Measurements from ENCODE around the gene LCE1F. TPM values are rescaled to one million over a fixed set of nuclear protein-coding genes. Genes with fewer than 3 reads are reported as not detected.

LCE1F gene
- polyA plus RNA-seq, 1 experiment = not detected

GRCh38 chr1:152768847-152769533 lies 6.0 kb upstream of the LCE1F start:
- no peak overlapping the region for H3K27ac ChIP-seq (ENCODE audit: low read depth, low read length)
- ChIA-PET CTCF (interaction anchor here (0.6 kb wide), 1 partner anchor 678 kb away, joined by 7 read pairs; no protein-coding TSS in a partner anchor), POLR2A (no interaction called here)

GRCh38 chr1:152770411-152770810 lies 4.5 kb upstream of the LCE1F start:
- H3K27ac ChIP-seq (ENCODE audit: low read depth, low read length) = no peak overlapping the region
- DNase-seq (ENCODE audit: low read depth, low spot score) = no peak
- H3K4me3 ChIP-seq (ENCODE audit: low read depth, low read length) = no peak overlapping the region
- TF ChIP-seq CTCF (IDR thresholded peaks at IDR 0.05; ENCODE audit: low read depth, low read length) = no peak
- ChIA-PET POLR2A (no interaction called here), CTCF (no interaction called here)
- H3K9me3 ChIP-seq (ENCODE audit: control insufficient read depth, insufficient read depth, low read length) = peaks cover 5% of the 10 kb centered on the region
- no peaks in the 10 kb centered on the region for H3K27me3 ChIP-seq (ENCODE audit: control insufficient read depth, insufficient read depth, low read length)

More at GRCh38 chr1:152768847-152769533, 6.0 kb upstream of the LCE1F start:
- no peak for TF ChIP-seq CTCF (IDR thresholded peaks at IDR 0.05; ENCODE audit: low read depth, low read length)
- DNase-seq (ENCODE audit: low read depth, low spot score) = no peak
- Histone ChIP-seq H3K9me3 (ENCODE audit: control insufficient read depth, insufficient read depth, low read length) (no peaks in the 10 kb centered on the region), H3K27me3 (ENCODE audit: control insufficient read depth, insufficient read depth, low read length) (no peaks in the 10 kb centered on the region), H3K4me3 (ENCODE audit: low read depth, low read length) (no peak overlapping the region)

GRCh38 chr1:152776361-152776760 lies 1.4 kb downstream of the LCE1F start:
- no peak for TF ChIP-seq CTCF (IDR thresholded peaks at IDR 0.05; ENCODE audit: low read depth, low read length)
- DNase-seq (ENCODE audit: low read depth, low spot score) = no peak
- ChIA-PET CTCF (no interaction called here), POLR2A (no interaction called here)
- no peak overlapping the region for H3K4me3 ChIP-seq (ENCODE audit: low read depth, low read length)
- no peak overlapping the region for H3K27ac ChIP-seq (ENCODE audit: low read depth, low read length)
- H3K27me3 ChIP-seq (ENCODE audit: control insufficient read depth, insufficient read depth, low read length) = no peaks in the 10 kb centered on the region
- H3K9me3 ChIP-seq (ENCODE audit: control insufficient read depth, insufficient read depth, low read length) = peaks cover 12% of the 10 kb centered on the region

GRCh38 chr1:152777510-152778137 lies 2.7 kb downstream of the LCE1F start:
- ChIA-PET CTCF (no interaction called here), POLR2A (no interaction called here)
- H3K4me3 ChIP-seq (ENCODE audit: low read depth, low read length) = no peak overlapping the region
- H3K27ac ChIP-seq (ENCODE audit: low read depth, low read length) = no peak overlapping the region
- TF ChIP-seq CTCF (IDR thresholded peaks at IDR 0.05; ENCODE audit: low read depth, low read length) = no peak
- H3K9me3 ChIP-seq (ENCODE audit: control insufficient read depth, insufficient read depth, low read length) = peaks cover 12% of the 10 kb centered on the region
- no peaks in the 10 kb centered on the region for H3K27me3 ChIP-seq (ENCODE audit: control insufficient read depth, insufficient read depth, low read length)
- DNase-seq (ENCODE audit: low read depth, low spot score) = no peak

GRCh38 chr1:152783095-152783494 lies 8.2 kb downstream of the LCE1F start:
- DNase-seq (ENCODE audit: low read depth, low spot score) = no peak
- POLR2A ChIA-PET = no interaction called here

More at GRCh38 chr1:152783095-152783494, 8.2 kb downstream of the LCE1F start:
- Histone ChIP-seq H3K9me3 (ENCODE audit: control insufficient read depth, insufficient read depth, low read length) (peaks cover 4% of the 10 kb centered on the region), H3K4me3 (ENCODE audit: low read depth, low read length) (no peak overlapping the region), H3K27ac (ENCODE audit: low read depth, low read length) (no peak overlapping the region), H3K27me3 (ENCODE audit: control insufficient read depth, insufficient read depth, low read length) (no peaks in the 10 kb centered on the region)
- TF ChIP-seq CTCF (IDR thresholded peaks at IDR 0.05; ENCODE audit: low read depth, low read length) = no peak
- CTCF ChIA-PET = no interaction called here

All from AG04450 (cell line).